Fibroblast of the conjunctiva (primary cell): ENCODE measurements around the gene FREM1.

Experiments used
- DNase-seq: peaks from one replicate; pipeline ENCODE4 v3.0.0-alpha.2; 2010; ENCODE audit warnings: low read depth

Gene FREM1

DNA sequence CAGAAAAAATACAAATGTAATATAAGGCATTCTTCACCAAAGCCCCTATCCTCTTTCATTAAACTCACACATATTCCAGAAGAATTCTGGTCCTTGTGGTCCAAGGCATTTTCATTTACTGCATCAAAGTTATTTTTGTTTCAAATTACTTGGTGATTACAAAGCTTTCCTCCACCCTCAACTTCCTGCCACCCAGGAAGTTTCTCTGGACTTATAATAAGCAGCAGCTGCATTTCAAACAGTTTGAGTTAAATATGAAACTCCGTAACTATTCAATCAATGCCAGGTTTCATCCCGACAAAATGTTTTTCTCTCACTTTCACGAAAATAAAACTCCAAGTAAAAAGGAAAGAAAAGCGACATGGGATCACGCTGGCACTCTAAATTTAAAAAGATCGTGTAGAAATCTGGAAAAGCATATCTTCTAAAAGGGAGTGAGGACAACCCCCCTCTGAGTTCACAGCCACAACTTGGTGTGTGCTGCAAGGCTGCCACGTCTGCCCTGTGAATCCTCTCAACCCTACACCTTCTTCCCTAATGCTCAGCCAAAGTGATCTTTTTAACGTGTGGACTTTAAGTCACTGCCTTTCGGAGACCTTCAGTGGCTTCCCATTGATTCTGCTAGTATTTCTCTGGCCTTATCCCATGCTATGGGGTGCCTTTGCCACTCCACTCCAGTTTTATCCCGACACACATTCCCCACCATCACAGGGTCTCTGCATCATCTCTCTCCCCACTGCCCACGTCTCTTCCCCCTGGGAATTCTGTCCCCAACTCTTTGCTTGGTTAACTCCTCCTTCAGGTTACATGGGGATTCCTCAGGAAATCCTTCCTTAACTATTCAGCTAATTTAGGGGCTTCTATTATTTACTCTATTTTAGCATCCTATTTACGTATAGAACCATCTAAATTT is 96.6 kb downstream of the FREM1 start:
- DNase-seq = no peak

DNA sequence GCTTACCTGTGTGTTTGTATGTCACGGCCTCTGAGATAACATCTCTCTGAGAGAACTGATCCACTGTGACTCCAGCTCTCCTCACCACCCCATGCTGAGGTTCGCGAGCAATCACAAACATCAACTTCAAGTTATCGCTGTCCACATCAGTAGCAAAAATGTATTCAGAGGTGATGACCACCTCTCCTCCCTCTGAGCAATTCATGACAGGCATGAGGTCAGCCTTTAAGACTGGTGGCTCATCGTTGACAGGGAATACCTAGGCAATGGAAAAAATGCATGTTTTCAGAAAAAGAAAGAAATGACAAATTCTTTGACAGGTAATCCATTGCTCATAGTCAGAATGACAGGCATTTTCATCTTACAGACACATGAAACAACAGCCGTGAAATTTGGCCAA is 97.4 kb downstream of the FREM1 start:
- DNase-seq = no peak

DNA sequence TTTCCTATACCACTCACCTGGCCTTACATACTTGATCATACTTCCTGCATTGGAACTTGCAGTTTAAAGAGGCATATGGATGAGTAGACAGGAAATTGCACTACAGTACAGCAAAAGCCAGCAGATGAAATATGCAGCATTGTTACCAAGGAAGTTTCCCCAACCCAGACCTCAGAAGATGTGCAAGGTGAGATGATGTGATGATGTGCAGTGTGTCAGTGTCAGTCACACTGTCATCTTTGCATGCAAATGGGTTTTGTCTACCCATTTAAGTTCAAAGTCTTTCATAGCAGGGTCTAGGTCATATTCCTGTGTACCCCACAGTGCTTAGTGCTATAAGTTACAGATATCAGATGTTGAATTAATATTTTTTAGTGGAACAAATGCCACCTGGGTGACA is 98.4 kb downstream of the FREM1 start:
- no peak for DNase-seq

- DNase-seq = no peak
Measured at GRCh38 chr9:14806941-14807520, 103.2 kb downstream of the FREM1 start.

- DNase-seq = no peak
Measured at GRCh38 chr9:14799030-14799429, 111.2 kb downstream of the FREM1 start.

DNA sequence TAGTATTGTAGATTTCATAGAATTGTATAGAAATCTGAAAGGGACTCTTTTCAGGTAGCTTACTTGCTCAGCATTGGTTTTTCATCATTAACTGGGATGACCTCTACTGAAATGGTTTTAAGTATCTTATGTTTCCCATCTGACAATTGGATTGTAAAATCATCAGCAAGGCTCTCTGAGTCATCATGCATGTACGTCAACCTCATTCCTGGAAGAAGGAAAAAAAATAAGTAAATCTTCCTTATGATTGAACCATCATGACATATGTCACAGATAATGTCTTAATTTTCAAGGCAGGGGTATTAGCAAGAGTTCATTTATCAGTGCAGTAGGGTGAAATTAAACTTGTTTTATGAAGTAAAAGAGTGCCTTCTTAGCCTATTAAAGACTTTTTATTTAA is 112.8 kb downstream of the FREM1 start:
- DNase-seq = peak; percentile 20

GRCh38 chr9:14793389-14793788 is 116.8 kb downstream of the FREM1 start:
- DNase-seq = no peak

GRCh38 chr9:14790628-14791027 is 119.6 kb downstream of the FREM1 start:
- no peak for DNase-seq

DNA sequence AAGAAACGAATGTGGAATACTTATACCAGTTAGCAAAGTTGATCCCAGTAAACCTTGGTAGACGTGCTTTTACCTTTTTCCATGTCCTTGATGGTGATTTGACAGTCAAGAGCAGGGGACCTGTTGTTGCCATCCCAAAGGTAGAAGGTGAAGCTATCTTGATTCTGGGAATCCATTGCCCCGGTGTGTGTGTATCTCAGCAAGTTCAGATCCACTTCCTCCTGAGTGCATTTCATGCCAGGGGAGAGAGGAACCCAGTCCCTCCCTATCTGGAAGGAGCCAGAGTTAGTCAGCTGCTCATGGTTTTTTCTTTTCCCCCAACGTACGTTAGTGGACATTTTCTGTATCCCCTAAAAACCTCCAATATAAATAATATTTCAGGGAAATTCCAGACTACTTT is 121.4 kb downstream of the FREM1 start:
- no peak for DNase-seq

GRCh38 chr9:14783358-14783757 is 126.9 kb downstream of the FREM1 start:
- DNase-seq = no peak

DNA sequence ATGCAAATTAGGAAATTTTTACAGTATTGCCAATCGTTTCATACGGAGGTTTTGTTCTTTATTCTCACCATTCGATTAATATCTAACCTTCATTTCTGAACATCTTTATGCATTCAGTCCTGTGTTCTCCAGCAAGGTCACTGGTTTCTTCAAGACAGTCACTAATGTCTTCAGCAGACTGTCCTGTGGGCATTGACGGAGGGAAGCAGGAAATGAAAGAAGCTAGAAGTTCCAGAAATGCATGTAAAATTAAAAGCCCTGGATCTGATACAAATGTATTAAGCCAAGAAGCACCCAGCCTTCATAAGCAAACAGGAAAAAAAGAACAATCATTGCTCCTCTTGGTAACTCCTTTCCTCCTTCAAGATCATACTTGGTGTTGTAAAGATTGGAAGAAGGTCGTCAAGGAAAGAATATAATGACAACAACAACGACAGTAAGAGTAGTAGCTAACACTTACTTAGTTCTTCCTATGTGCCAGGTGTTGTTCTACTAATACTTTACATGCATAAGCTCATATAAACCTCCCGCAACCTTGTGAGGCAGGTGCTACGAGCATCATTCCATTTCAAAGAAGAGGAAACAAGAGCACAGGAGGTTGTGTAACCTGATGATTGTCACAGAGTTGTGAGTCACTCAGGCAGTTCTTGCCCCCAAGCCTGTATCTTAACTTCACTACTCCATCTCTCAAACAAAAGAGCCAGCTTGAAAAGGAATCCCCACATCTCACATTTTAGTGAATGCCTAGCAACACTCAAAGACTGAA is 127.8 kb downstream of the FREM1 start:
- no peak for DNase-seq

DNA sequence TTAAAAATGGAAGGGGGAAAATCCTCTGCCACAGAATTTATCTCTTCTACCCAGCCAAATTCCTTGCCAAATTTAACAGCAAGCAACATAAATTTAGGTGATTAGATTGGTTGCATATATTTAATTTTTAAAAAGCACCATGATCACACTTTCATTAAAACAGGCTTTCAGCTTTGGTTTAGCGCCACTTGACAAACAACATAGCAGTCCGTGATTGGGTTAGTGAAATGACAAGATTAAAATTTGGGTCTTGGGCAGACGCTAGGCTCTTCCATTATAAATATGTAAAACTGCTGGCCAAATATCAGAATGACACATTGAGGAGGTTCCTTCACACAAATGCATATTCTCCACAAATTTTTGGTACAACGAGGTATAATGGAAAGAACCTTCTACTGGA is 129.5 kb downstream of the FREM1 start:
- DNase-seq = no peak

GRCh38 chr9:14780251-14780650 is 130.0 kb downstream of the FREM1 start:
- DNase-seq = no peak

- DNase-seq = peak; percentile 17
Measured at GRCh38 chr9:14779566-14780022, 130.6 kb downstream of the FREM1 start.

DNA sequence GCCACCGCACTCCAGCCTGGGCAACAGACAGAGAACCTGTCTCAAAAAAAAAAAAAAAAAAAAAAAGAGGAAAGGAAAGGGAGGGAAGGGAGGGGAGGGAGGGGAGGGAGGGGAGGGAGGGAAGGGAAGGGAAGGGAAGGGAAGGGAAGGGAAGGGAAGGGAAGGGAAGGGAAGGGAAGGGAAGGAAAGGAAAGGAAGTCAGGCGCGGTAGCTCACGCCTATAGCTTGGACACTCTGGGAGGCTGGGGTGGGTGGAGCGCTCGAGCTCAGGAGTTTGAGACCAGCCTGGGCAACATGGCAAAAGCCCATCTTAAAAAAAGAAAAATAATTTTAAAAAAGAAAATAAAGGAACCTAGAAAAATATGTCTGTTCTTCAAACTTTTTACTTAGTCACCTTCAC is 131.7 kb downstream of the FREM1 start:
- no peak for DNase-seq

- DNase-seq = no peak
Measured at GRCh38 chr9:14775917-14776316, 134.3 kb downstream of the FREM1 start.

DNA sequence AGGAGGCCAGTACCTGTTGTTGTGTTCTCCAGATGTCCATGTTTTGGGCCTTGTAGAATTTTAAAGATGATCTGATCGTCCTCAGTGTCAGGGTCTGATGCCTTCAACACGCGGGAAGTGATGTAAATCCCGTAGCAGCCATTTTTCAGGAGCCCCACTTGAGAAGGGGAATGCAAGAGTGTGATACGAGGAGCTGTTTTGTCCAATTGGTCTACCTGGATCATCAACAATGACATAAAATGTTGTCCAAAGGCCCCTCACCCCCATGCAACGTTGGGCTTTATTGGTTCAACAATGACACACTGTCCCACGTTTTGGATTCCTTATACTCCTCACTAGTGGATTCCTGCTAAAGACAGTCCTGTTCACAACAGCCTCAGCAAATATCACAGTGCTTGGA is 139.6 kb downstream of the FREM1 start:
- DNase-seq = no peak

DNA sequence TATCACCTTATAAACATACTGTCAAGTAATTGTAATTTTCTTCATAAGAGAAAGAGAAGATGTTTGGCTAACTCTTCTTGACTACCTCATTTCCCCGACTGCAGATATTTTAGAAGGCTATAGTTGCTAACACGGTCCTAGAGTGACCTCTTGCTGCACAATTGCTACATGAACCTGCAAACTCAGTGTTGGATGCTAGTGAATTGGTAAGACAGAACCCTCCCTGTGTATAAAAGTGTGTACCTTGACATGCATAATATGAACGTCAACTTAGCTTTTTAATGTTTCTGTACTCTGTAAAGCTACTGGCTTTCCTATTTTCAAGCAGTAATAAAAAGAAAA is 141.0 kb downstream of the FREM1 start:
- peak; percentile 3 for DNase-seq

DNA sequence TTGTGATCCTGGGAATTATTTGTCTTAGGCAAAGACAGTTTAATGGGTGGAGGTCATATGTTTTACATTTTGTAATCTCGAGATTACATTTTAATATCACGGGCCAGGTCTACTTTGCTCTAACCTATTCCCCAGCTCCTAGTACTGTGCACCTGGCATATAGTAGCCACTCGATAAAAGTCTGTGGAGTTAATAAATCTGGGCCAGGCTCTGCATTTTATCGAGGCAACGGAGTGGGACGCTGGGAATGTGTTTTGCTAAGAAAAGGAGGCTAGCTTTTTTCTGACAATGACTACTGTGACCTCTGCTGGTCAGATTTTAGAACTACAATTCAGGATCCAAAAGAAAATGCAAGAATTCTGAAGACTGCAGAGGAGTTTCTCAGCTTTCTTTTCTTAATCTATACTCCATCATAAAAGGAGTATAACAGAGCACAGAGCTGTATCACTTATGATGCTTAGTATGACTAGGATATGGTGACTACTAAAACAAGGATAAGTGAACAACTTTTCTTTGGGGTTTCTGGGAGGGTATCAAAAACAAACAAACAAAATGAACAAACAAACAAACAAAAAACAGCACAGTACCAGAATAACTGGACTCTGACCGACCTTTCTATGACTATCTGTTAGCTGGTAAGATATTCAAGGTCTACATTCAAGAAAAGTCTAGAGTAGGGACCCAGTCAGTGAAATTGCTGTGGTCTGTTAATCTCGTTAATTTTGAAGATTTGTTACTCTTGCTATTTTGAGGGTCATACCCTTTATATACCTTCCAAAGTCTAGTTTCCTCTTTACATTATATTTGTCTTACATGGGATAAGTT is 141.6 kb downstream of the FREM1 start:
- peak; percentile 31 for DNase-seq

DNA sequence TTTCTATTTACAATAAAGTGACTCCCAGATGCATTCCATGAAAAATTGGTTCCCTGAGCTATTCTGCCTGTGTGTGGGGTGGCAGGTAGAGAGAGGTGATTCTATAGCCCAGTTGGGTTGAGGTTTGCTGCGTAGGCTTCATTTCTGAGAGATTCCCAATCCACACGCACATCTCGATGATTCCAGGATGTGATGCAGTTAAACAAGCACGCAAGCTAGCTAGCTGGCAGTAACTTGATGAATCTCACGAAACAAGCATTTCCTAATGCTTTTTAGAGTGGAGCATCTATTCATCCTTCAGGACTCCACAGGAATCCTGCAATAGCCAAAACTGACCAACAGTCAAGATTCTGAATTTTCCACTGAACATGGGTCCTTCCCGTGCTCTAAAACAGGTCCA is 143.9 kb downstream of the FREM1 start:
- no peak for DNase-seq

- no peak for DNase-seq
Measured at GRCh38 chr9:14761584-14761983, 148.6 kb downstream of the FREM1 start.

GRCh38 chr9:14760060-14760459 is 150.2 kb downstream of the FREM1 start:
- no peak for DNase-seq
